Left lung (tissue), 10 donors: ENCODE results near the gene RRH. TPM values are rescaled to one million over a fixed set of nuclear protein-coding genes. Genes with fewer than 3 reads are reported as not detected.
A peak's percentile ranks its signal among the peaks of the same experiment; 100 is the strongest.

Experiments
- ATAC-seq: fragments of 200-7000 bp; cut with Tn5 transposase; one replicate; pipeline ENCODE4 v1.9.1; 2020; ENCODE audit warnings: moderate library complexity
- DNase-seq, 4 donors: peaks; one replicate each; pipeline ENCODE4 v3.0.0-alpha.2; 2013 to 2020
- H3K27ac ChIP-seq, 2 donors: fragments of 200-600 bp; sonication (generic) in 1 of 2; one replicate each; pipeline versions ENCODE4 v1.5.0 to v1.8.0; 2020 to 2021
- H3K27me3 ChIP-seq, 2 donors: fragments of 200-600 bp; sonication (generic) in 1 of 2; one replicate each; pipeline versions ENCODE4 v1.5.0 to v1.8.0; 2020 to 2021
- H3K36me3 ChIP-seq, 2 donors: fragments of 200-600 bp; sonication (generic) in 1 of 2; one replicate each; pipeline versions ENCODE4 v1.5.0 to v1.8.0; 2020 to 2021
- H3K4me1 ChIP-seq, 2 donors: fragments of 200-600 bp; one replicate each; pipeline ENCODE4 v1.8.0; 2021
- H3K4me3 ChIP-seq, 2 donors: fragments of 200-600 bp; sonication (generic) in 1 of 2; one replicate each; pipeline versions ENCODE4 v1.5.0 to v1.8.0; 2020 to 2021; ENCODE audit warnings: mild to moderate bottlenecking in 1 of 2
- H3K9me3 ChIP-seq, 2 donors: fragments of 200-600 bp; sonication (generic) in 1 of 2; one replicate each; pipeline versions ENCODE4 v1.5.0 to v1.8.0; 2020 to 2021
- CTCF ChIP-seq, 2 donors: fragments of 200-600 bp; sonication (generic) in 1 of 2; IDR thresholded peaks; one replicate each; pipeline versions ENCODE4 v1.5.0 to v1.8.0; 2021; ENCODE audit warnings: antibody characterized with exemption in 2 of 2
- intact Hi-C, 2 donors: fragments of 100-400 bp; cut with DNase I; formaldehyde crosslinking; loops; one replicate each; pipeline versions ENCODE4 v1.11.2 to v1.14.2; 2022
- polyA plus RNA-seq, 6 donors: library from polyadenylated mRNA; unstranded; fragments of 120-200 nt; gene quantifications; one replicate each; pipeline ENCODE4 v1.2.1, GENCODE V29; 2013; ENCODE audit not compliant: insufficient read length in 6 of 6
- total RNA-seq, 2 donors: library from RNA; stranded (reverse); fragmentation: NEBNext Ultra II Directional; extraction: Animal tissue kit (Norgen Biotek cat#: 25700); gene quantifications; one replicate each; pipeline ENCODE4 v1.2.1, GENCODE V29; 2021
- donor health status: DM: no; HTN: yes; CAD: no.
- donor health status: DM: no; HTN: no; CAD: no.

The RRH gene
- total and polyA plus RNA-seq, 8 donors: 0.23 to 0.89 (median 0.51) TPM

GRCh38 chr4:109810552-109811387, 17.0 kb upstream of the RRH start:
- DNase-seq (no peak), ATAC-seq (no peak)
- H3K9me3 ChIP-seq: no peaks in the 10 kb centered on the region
- H3K27ac ChIP-seq: no peak overlapping the region
- H3K36me3 ChIP-seq: no peaks in the 10 kb centered on the region
- no peaks in the 10 kb centered on the region for H3K4me1 ChIP-seq
- H3K4me3 ChIP-seq: no peak overlapping the region
- no peak for TF ChIP-seq CTCF (IDR thresholded peaks at IDR 0.05)
- H3K27me3 ChIP-seq: no peaks in the 10 kb centered on the region
- intact Hi-C loops: no loop called here

GRCh38 chr4:109811707-109812106, 16.1 kb upstream of the RRH start:
- no peak for TF ChIP-seq CTCF (IDR thresholded peaks at IDR 0.05)
- Histone ChIP-seq H3K36me3 (no peaks in the 10 kb centered on the region), H3K27ac (no peak overlapping the region), H3K4me3 (no peak overlapping the region), H3K27me3 (no peaks in the 10 kb centered on the region), H3K9me3 (no peaks in the 10 kb centered on the region), H3K4me1 (peaks cover 5 to 7% of the 10 kb centered on the region in 2 donors)
- ATAC-seq (no peak), DNase-seq (no peak)
- intact Hi-C loops: no loop called here

GRCh38 chr4:109815151-109816081, 12.4 kb upstream of the RRH start, which contains the start of gene GAR1:
TSS of gene GAR1 (plus strand) at chr4:109815762. CDS start at chr4:109816165, 403 bp downstream.
- Histone ChIP-seq H3K4me1 (peaks cover 12% of the 10 kb centered on the region in 2 donors), H3K27me3 (no peaks in the 10 kb centered on the region), H3K4me3 (peak within 1 kb of the TSS; percentile 79 to 84), H3K27ac (peak within 1 kb of the TSS; percentile 86 to 88), H3K36me3 (peaks cover 0 to 19% of the 10 kb centered on the region in 2 donors), H3K9me3 (no peaks in the 10 kb centered on the region)
- peak; percentile 91 to 96 (median 94) for DNase-seq
- ATAC-seq: peak; percentile 98
- intact Hi-C loops: no loop called here
- no peak for TF ChIP-seq CTCF (IDR thresholded peaks at IDR 0.05)

- Histone ChIP-seq H3K4me1 (peaks cover 12% of the 10 kb centered on the region in 2 donors), H3K36me3 (peaks cover 0 to 26% of the 10 kb centered on the region in 2 donors), H3K27ac (peak overlapping the region; percentile 86 to 88), H3K4me3 (peak overlapping the region; percentile 79 to 84), H3K27me3 (no peaks in the 10 kb centered on the region), H3K9me3 (no peaks in the 10 kb centered on the region)
- no peak for TF ChIP-seq CTCF (IDR thresholded peaks at IDR 0.05)
- ATAC-seq (peak; percentile 1), DNase-seq (peak in 1 of 4 donors; percentile 73)
- intact Hi-C loops: no loop called here
These were observed 11.7 kb upstream of the RRH start for GRCh38 chr4:109816082-109816442.

GRCh38 chr4:109816894-109817293, 10.9 kb upstream of the RRH start:
- Histone ChIP-seq H3K4me3 (peak overlapping the region in 1 of 2 donors; percentile 84), H3K4me1 (peaks cover 12% of the 10 kb centered on the region in 2 donors), H3K36me3 (peaks cover 0 to 28% of the 10 kb centered on the region in 2 donors), H3K27me3 (no peaks in the 10 kb centered on the region), H3K27ac (no peak overlapping the region), H3K9me3 (no peaks in the 10 kb centered on the region)
- no peak for TF ChIP-seq CTCF (IDR thresholded peaks at IDR 0.05)
- intact Hi-C loops: no loop called here
- DNase-seq: no peak
- no peak for ATAC-seq
